Measurements from ENCODE around the gene JPT2. TPM values are rescaled to one million over a fixed set of nuclear protein-coding genes. Genes with fewer than 3 reads are reported as not detected.
"Not testable (repeated sequence)": the region's sequence is repeated elsewhere in the genome, so short reads cannot be mapped to it uniquely, and the experiment has no call there.

The JPT2 gene
- polyA plus RNA-seq, 1 experiment = 41.2 TPM

GRCh38 chr16:1732071-1732470 lies 54.0 kb downstream of the JPT2 start:
- H3K27ac ChIP-seq (ENCODE audit: low read depth, low read length) = no peak overlapping the region
- ChIA-PET POLR2A (no interaction called here), CTCF (no interaction called here)
- no peak overlapping the region for H3K4me3 ChIP-seq (ENCODE audit: low read depth, low read length)
- no peak for TF ChIP-seq CTCF (IDR thresholded peaks at IDR 0.05; ENCODE audit: low read depth, low read length)
- DNase-seq (ENCODE audit: low read depth, low spot score) = no peak
- peaks cover 37% of the 10 kb centered on the region for H3K9me3 ChIP-seq (ENCODE audit: control insufficient read depth, insufficient read depth, low read length)
- no peaks in the 10 kb centered on the region for H3K27me3 ChIP-seq (ENCODE audit: control insufficient read depth, insufficient read depth, low read length)

DNA sequence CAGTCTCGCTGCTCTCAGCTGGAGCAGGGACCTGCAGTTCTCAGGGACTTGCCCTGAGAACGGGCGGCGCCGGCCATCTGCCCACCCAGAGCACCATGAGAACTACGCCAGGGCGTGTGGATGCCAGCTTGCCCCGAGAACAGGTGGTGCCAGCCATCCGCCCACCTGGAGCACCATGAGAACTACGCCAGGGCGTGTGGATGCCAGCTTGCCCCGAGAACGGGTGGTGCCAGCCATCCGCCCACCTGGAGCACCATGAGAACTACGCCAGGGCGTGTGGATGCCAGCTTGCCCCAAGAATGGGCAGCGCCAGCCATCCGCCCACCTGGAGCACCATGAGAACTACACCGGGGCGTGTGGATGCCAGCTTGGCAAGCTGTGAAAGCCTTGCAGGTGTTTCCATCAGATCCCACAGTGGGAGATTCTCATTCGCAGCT lies 54.5 kb downstream of the JPT2 start:
- DNase-seq (ENCODE audit: low read depth, low spot score); H3K4me3 ChIP-seq (ENCODE audit: low read depth, low read length); H3K27me3 ChIP-seq (ENCODE audit: control insufficient read depth, insufficient read depth, low read length); H3K27ac ChIP-seq (ENCODE audit: low read depth, low read length); CTCF ChIA-PET: not testable (repeated sequence)
- peaks cover 37% of the 10 kb centered on the region for H3K9me3 ChIP-seq (ENCODE audit: control insufficient read depth, insufficient read depth, low read length)
- POLR2A ChIA-PET = interaction anchor here (0.7 kb wide), 1 partner anchor 27 kb away, joined by 3 read pairs; the partner anchor contains the start of gene MAPK8IP3

DNA sequence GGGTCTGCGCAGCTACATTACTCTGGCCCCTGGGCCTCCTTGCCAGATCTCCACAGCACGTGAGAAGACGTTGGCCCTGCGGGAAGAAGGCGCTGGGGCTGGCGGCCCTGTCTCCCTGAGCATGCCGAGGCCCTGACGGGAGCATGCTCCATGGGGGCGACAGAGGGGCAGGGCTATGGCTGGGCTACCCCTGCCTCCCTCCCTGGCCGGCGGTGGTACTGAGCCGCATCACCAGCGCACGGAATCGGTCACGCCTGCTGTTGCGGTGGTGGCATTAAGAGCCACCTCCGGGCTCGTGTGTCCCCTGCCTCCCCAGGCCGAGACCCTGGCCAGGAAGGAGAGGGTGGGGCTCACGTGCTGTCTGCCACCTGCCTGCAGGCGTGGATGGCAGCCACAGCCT lies 56.0 kb downstream of the JPT2 start:
- Histone ChIP-seq H3K9me3 (ENCODE audit: control insufficient read depth, insufficient read depth, low read length) (peaks cover 49% of the 10 kb centered on the region), H3K27ac (ENCODE audit: low read depth, low read length) (no peak overlapping the region), H3K27me3 (ENCODE audit: control insufficient read depth, insufficient read depth, low read length) (no peaks in the 10 kb centered on the region), H3K4me3 (ENCODE audit: low read depth, low read length) (no peak overlapping the region)
- ChIA-PET CTCF (no interaction called here), POLR2A (no interaction called here)
- no peak for TF ChIP-seq CTCF (IDR thresholded peaks at IDR 0.05; ENCODE audit: low read depth, low read length)
- no peak for DNase-seq (ENCODE audit: low read depth, low spot score)

GRCh38 chr16:1734816-1735215 lies 56.7 kb downstream of the JPT2 start:
- ChIA-PET POLR2A (no interaction called here), CTCF (no interaction called here)
- Histone ChIP-seq H3K27ac (ENCODE audit: low read depth, low read length) (no peak overlapping the region), H3K27me3 (ENCODE audit: control insufficient read depth, insufficient read depth, low read length) (no peaks in the 10 kb centered on the region), H3K4me3 (ENCODE audit: low read depth, low read length) (no peak overlapping the region), H3K9me3 (ENCODE audit: control insufficient read depth, insufficient read depth, low read length) (peaks cover 55% of the 10 kb centered on the region)
- DNase-seq (ENCODE audit: low read depth, low spot score) = no peak
- no peak for TF ChIP-seq CTCF (IDR thresholded peaks at IDR 0.05; ENCODE audit: low read depth, low read length)

DNA sequence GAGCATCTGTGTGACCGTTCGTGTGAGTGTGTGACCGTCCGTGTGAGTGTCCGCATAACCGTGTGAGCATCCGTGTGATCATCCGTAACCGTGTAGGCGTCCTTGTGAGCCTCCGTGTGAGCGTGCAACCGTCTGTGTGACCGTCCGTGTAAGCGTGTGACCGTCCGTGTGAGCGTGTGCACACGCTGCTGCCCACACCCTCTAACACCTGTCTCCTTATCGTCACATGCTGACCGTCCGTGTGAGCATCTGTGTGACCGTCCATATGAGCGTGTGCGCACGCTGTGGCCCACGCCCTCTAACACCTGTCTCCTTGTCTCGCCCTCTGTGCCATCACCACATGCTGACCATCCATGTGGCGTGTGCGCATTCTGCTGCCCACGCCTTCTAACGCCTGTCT lies 62.2 kb downstream of the JPT2 start:
- POLR2A ChIA-PET = no interaction called here
- CTCF ChIA-PET = no interaction called here
- Histone ChIP-seq H3K4me3 (ENCODE audit: low read depth, low read length) (no peak overlapping the region), H3K27me3 (ENCODE audit: control insufficient read depth, insufficient read depth, low read length) (no peaks in the 10 kb centered on the region), H3K27ac (ENCODE audit: low read depth, low read length) (no peak overlapping the region), H3K9me3 (ENCODE audit: control insufficient read depth, insufficient read depth, low read length) (peaks cover 37% of the 10 kb centered on the region)
- TF ChIP-seq CTCF (IDR thresholded peaks at IDR 0.05; ENCODE audit: low read depth, low read length) = no peak
- no peak for DNase-seq (ENCODE audit: low read depth, low spot score)
